C4-2B (cell line): ENCODE data around the gene XYLT1.

ENCODE experiments used
- H3K27ac ChIP-seq: fragments of 450-650 bp; 2 replicates; pipeline ENCODE4 v1.5.1; 2017
- CTCF ChIP-seq: fragments of 450-650 bp; conservative IDR thresholded peaks from 2 replicates; pipeline ENCODE4 v1.5.1; 2017; ENCODE audit warnings: mild to moderate bottlenecking
- ZFX ChIP-seq: fragments of 450-650 bp; IDR thresholded peaks from 2 replicates; pipeline ENCODE4 v1.6.1; 2017

XYLT1 gene

GRCh38 chr16:17304491-17305119, 166.2 kb downstream of the XYLT1 start:
- TF ChIP-seq ZFX = no peak
- TF ChIP-seq CTCF = no peak
- peak overlapping the region; percentile 41; the same call in 1 of the 2 replicates for H3K27ac ChIP-seq

GRCh38 chr16:17304106-17304490, 166.7 kb downstream of the XYLT1 start:
- peak overlapping the region; percentile 19; the same call in 1 of the 2 replicates for H3K27ac ChIP-seq

GRCh38 chr16:17303101-17303500, 167.7 kb downstream of the XYLT1 start:
- TF ChIP-seq ZFX (no peak), CTCF (no peak)
- no peak overlapping the region for H3K27ac ChIP-seq

More at GRCh38 chr16:17304106-17304490, 166.7 kb downstream of the XYLT1 start:
- TF ChIP-seq ZFX (no peak), CTCF (no peak)

- TF ChIP-seq ZFX (no peak), CTCF (no peak)
- H3K27ac ChIP-seq = no peak overlapping the region
These were observed 168.1 kb downstream of the XYLT1 start for GRCh38 chr16:17302620-17303019.

GRCh38 chr16:17302214-17302613, 168.5 kb downstream of the XYLT1 start:
- TF ChIP-seq CTCF (no peak), ZFX (no peak)
- no peak overlapping the region for H3K27ac ChIP-seq

- TF ChIP-seq ZFX = no peak
- no peak for TF ChIP-seq CTCF
- H3K27ac ChIP-seq = no peak overlapping the region
These were observed 169.1 kb downstream of the XYLT1 start for GRCh38 chr16:17301593-17302135.

- no peak overlapping the region for H3K27ac ChIP-seq
These were observed 169.6 kb downstream of the XYLT1 start for GRCh38 chr16:17301184-17301583.

More at GRCh38 chr16:17301184-17301583, 169.6 kb downstream of the XYLT1 start:
- no peak for TF ChIP-seq CTCF
- TF ChIP-seq ZFX = no peak
